Measurements from ENCODE around the gene SECTM1. TPM values are rescaled to one million over a fixed set of nuclear protein-coding genes. Genes with fewer than 3 reads are reported as not detected.
"Not testable (repeated sequence)": the region's sequence is repeated elsewhere in the genome, so short reads cannot be mapped to it uniquely, and the experiment has no call there.

SECTM1 gene
- total RNA-seq, 1 donor = 15.1 TPM

GRCh38 chr17:82349287-82349701 is 15.7 kb upstream of the SECTM1 start:
- DNase-seq (ENCODE audit: low read depth in 2 of 3, low spot score in 2 of 3) = no peak

DNA sequence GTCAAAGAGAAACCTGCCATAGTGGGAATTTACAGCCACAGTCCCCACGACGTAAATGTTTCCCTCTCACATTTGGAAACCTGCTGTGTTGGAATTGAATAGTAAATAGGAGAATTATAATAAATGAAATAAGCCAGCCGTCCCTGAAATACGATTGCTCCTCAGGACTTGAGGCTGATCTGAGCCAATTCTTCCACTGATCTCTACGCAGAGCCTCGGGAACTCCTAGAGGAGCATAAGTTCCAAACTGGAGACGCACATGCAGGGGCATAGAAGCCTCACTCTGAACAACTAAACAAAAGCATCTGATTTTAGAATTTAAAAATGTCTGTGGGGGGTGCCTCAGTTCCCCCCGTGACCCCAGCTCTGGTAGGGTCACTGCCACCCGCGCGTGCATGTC is 15.3 kb upstream of the SECTM1 start:
- no peak for DNase-seq (ENCODE audit: low read depth in 2 of 3, low spot score in 2 of 3)

DNA sequence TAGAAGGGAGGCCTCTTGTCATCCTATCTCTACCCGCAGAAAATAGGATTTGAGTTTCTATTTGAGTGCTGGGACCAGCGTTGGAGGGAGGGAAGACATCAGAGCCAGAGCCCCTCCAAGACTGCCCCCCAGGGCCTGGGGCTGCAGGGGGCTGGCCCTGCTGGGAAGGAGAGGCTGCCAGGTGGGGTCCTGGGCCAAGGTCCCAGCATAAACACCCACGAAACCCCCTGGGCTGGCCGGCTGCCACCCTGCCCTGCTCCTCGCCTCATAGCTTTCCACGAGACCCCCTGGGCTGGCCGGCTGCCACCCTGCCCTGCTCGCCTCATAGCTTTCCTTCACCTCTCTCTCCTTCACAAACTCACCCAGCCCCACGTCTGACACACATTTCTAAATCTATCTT is 14.9 kb upstream of the SECTM1 start:
- DNase-seq (ENCODE audit: low read depth in 2 of 3, low spot score in 2 of 3) = no peak

GRCh38 chr17:82347994-82348393 is 14.4 kb upstream of the SECTM1 start:
- DNase-seq (ENCODE audit: low read depth in 2 of 3, low spot score in 2 of 3) = not testable (repeated sequence)

- no peak for DNase-seq (ENCODE audit: low read depth in 2 of 3, low spot score in 2 of 3)
These were observed 13.1 kb upstream of the SECTM1 start for GRCh38 chr17:82346342-82347300.

DNA sequence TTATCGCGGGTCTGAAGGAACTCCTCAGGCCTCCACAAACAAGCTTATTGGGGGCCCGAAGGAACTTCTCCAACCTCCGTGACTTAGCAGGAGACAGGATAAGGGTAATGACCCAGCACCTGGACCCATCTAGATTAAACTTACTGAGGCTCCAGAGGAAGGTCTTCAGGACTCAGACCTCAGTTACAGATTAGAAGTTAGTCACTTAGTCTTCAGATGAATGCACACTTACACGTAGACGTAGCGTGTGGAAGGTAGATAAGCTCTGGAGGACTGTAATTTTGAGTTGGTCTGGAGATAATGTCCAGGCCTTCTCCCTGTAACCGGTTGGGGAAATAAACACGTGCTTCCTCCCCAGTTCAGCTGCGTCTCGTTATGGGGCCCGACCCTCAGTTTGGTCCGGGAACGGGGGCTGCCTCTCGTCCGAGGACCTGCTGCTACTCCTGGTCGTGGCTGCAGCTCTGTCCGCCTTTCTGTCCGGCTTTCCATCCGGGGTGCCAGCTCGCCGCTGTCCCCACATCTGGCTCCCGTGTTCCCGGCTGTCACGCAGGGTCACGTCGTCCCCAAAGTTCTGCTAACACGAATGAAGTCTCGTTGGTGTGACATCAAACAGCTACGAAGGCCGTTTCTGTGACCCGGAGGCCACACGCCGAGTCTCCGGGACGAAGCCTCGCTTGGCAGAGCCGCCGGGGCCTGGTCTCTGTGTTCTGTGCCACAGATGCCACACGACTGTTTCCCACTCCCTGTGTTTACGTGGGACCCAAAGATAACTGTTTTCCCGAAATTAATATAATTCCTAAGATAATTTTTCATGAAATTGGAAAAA is 11.8 kb upstream of the SECTM1 start:
- no peak for DNase-seq (ENCODE audit: low read depth in 2 of 3, low spot score in 2 of 3)

DNA sequence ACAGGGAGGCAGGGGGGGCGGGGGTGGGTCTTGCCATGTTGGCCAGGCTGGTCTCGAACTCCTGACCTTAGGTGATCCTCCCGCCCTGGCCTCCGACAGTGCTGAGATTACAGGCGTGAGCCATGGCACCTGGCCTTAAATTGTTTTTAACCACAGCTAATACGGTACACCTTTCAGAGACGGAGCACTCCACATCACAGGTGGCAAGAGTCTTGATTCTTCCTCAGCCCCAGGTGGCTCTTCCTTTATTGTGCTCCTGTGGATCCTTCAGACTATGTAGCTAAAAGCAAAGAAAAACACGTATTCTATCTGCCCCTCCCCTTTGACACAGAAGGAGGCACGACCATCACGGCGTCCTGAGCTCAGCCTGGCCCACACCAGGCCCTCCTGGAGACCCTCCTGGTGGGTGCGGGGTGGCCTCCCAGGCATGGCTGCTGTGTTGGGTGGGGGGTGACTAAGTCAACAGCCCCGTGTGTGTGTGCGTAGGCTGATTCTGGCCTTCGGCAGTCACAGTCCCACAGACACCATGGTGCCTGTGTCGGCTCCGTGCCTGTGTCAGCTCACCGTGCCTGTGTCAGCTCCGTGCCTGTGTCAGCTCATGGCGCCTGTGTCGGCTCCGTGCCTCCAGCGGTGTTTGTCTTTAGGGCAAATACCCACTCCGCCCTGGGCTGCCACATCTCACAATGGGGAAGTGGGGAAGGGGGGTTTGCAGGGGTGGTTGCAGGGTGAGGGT is 10.8 kb upstream of the SECTM1 start:
- DNase-seq (ENCODE audit: low read depth in 2 of 3, low spot score in 2 of 3) = no peak

GRCh38 chr17:82343560-82343959 is 10.0 kb upstream of the SECTM1 start:
- no peak for DNase-seq (ENCODE audit: low read depth in 2 of 3, low spot score in 2 of 3)

- DNase-seq (ENCODE audit: low read depth in 2 of 3, low spot score in 2 of 3) = no peak
These were observed 9.0 kb upstream of the SECTM1 start for GRCh38 chr17:82342361-82343079.

- no peak for DNase-seq (ENCODE audit: low read depth in 2 of 3, low spot score in 2 of 3)
These were observed 6.3 kb upstream of the SECTM1 start for GRCh38 chr17:82339634-82340580.

DNA sequence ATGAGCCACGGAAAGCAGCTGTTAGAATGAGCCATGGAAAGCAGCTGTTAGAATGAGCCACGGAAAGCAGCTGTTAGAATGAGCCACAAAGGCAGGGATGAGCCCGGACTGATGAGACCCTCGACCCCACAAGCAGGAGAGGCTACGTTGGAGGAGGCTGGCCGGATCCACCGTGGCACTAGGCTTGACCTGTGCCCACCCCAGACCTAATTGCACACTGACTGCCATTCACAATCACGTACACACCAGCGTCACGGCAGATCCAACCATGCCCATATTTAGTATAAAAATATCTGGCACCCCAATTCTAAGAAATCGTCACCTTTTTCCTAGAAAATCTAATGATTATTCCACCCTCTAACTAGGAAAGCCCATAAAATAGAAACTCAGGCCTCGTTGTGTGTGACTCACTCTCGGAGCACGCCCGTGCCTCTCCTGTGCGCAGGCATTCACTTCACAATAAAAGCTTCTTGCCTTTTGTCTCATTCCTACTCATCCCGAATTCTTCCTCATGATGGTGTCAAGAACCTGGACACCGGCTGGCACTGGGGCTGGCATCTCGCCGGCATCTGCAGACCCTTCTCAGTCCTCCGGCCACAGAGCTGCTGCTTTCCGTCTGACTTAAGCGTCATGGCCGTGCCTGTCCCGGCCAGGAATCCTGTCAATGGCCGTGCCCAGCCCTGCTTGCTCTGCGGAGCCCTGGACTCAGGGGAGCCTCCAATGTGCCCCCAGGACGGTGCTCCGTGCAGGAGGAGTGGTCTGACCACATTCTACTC is 5.5 kb upstream of the SECTM1 start:
- DNase-seq (ENCODE audit: low read depth in 2 of 3, low spot score in 2 of 3) = no peak

DNA sequence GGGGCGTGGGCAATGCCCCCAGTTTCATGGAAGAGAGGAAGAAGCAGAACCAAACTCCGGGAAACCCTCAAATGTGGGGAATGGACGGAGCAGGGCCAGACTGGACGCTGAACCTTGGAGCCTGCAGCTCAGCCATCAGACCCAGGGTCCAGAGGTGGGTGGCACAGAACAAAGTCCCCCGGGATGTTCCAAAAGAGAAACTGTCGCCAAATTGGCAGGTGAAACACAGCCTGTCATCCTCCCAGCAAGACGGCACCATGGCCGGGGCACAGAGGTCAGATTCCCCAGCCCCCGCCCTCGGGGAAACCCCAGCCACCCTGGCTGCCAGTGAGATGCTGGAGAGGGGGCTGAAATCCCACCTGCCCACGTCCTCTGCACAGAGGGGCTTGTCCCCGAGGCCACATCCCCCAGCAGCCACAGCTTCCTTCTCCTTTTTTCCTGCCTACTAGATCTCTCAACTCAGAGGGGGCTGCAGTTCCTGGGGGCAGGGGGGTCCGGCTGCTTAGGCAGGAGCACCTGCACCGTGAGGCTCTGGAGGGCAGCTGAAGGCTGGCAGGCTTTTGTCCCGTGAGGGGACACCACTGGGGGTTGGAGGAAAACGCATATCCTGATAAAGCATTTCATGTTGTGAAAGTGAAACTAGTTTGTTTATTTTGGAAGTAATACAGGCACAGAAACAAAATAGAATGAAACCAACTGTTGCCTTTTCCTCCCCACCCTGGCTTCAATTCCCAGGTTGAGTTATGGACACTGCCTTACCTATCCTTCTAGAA is 1.2 kb upstream of the SECTM1 start:
- peak in 2 of 3 donors; percentile 66 to 70 for DNase-seq (ENCODE audit: low read depth in 2 of 3, low spot score in 2 of 3)

DNA sequence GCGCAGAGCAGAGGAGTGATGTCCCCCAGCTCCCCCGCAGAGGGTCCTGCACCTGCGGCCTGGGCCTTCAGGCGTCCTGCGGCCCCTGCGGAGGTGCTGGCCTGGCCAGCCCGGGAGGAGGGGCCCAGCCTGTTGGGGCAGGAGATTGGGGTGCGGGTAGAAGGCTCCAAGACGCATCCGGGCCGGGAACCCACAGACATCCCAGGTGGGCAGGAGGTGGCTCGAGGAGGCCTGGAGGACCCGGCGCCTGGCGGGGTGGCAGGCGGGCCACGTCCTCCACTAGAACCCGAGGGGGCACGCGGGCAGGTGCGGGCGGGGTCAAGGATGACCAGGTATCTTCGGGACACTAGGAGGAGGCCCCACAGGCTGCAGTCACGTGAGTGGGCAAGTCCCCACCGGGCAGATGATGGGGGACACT is 647 bp upstream of the SECTM1 start:
- no peak for DNase-seq (ENCODE audit: low read depth in 2 of 3, low spot score in 2 of 3)

- DNase-seq (ENCODE audit: low read depth in 2 of 3, low spot score in 2 of 3) = peak in 2 of 3 donors; percentile 60 to 73
These were observed 792 bp downstream of the SECTM1 start for GRCh38 chr17:82332669-82333278.

DNA sequence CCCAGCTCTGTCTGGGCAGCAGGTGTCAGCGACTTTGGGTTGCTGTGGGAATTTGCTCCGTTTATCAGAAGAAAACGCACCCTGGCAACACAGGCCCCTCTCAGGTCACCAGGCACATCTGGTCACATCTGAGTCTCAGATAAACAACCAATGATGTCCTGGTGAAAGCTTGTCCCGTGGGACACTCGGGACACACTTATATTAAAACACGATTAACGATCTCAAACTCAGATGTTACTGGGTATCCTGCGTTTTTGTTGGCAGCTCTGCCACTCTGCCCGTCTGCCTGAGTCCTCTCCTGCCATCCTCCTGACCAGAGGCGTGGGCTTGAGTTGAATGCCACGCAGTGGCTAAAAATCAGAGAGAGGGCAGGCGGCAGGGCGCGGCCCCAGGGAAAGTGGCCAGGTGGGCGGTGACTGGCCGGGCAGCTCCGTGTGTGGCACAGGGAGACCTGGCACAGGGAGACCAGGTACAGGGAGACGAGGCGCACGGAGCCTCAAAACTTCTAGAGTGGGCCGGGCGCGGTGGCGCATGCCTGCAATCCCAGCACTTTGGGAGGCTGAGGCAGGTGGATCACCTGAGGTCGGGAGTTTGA is 2.1 kb downstream of the SECTM1 start:
- no peak for DNase-seq (ENCODE audit: low read depth in 2 of 3, low spot score in 2 of 3)

DNA sequence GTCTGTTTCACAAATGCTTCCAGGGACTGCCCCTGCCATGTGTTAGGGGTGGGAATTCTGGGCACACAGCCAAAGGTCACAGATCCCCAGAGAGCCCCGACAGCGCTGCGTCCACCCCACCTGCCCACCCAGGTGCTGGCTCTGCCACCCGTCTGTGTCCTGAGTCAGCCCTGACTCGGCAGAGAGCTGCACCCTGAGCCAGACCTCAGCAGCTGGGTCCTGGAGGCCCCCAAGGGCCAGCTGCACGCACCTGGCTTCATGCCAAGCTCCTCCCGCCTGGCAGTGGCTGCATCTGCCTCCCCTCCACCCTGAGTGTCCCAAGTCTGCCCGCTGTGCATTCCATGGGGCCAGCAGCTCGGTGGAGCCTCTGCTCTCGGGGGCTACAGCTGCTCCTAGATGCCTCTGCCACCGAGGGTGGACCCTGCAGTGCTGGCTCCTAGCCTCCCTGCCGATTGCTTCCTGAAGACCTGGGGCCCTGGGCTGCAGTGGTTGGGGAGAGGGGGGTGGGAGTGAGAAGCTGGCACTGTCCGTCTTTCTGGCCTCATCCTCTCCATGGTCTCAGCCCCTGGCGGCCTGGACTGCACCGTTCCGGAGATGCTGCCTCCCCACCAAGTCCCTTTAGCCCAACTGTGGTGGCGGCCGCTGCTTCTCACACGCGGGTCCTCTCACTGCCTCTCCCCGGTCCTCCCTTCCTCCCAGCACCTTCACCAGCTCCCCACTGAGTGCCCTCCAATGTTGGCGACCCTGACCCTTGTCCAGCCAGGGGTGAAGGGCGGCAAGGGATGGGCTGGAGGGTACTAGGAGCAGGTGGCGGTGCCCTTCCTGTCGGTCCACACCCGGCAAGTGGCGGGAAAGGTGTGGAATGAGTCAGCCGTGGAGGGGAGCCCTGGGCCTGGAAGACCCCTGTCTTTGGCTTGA is 3.0 kb downstream of the SECTM1 start:
- DNase-seq (ENCODE audit: low read depth in 2 of 3, low spot score in 2 of 3) = peak in 2 of 3 donors; percentile 45 to 55
